MM.1S (cell line): Measurements from ENCODE around the gene ZNF469.

Experiments used
- EZH2 ChIP-seq: fragments of 300-600 bp; sonication (generic); optimal IDR thresholded peaks from 2 replicates; pipeline ENCODE3; 2017; ENCODE audit warnings: low read depth, mild to moderate bottlenecking, antibody characterized with exemption, low read length, mixed read lengths
- TF ChIP-seq, protein P1 (sequence below): fragments of 300-600 bp; sonication (generic); IDR thresholded peaks from 2 replicates; pipeline ENCODE4 v1.5.1; 2016; ENCODE audit warnings: antibody characterized with exemption, low read length, mixed read lengths

DNA sequence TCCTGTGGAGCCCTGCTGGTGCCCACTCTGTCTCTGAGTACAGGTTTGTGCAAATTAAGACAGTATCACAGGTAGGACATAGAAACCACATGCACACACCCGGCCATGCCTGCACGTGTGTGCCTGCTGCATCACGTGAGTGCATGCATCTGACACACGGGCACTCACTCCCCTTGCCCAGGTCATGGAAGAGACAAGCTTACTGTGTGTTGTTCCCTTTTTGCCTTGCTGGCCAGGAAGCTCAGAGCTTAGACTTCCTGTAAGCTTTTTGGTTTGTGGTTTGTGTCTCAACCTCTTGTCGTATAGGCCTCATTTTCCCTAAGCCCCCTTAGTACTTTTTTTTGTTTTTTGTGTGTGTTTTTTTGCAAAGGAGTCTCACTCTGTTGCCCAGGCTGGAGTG lies 25.0 kb downstream of the ZNF469 start:
- TF ChIP-seq, protein P1, sequence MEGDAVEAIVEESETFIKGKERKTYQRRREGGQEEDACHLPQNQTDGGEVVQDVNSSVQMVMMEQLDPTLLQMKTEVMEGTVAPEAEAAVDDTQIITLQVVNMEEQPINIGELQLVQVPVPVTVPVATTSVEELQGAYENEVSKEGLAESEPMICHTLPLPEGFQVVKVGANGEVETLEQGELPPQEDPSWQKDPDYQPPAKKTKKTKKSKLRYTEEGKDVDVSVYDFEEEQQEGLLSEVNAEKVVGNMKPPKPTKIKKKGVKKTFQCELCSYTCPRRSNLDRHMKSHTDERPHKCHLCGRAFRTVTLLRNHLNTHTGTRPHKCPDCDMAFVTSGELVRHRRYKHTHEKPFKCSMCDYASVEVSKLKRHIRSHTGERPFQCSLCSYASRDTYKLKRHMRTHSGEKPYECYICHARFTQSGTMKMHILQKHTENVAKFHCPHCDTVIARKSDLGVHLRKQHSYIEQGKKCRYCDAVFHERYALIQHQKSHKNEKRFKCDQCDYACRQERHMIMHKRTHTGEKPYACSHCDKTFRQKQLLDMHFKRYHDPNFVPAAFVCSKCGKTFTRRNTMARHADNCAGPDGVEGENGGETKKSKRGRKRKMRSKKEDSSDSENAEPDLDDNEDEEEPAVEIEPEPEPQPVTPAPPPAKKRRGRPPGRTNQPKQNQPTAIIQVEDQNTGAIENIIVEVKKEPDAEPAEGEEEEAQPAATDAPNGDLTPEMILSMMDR, result no peak
- TF ChIP-seq EZH2, result no peak
